Activated naive CD8-positive, alpha-beta T cell treated with anti-CD3 and anti-CD28 coated beads, Interleukin-2, amount 10 ng/mL, durations not matched to agents 7 days and 5 days (primary cell): ENCODE data around the gene ACAP3. TPM values are rescaled to one million over a fixed set of nuclear protein-coding genes. Genes with fewer than 3 reads are reported as not detected.

Source experiments
- ATAC-seq: fragments of 150-1000 bp; cut with Tn5 transposase; one replicate; pipeline ENCODE4 v1.10.0; 2021; ENCODE audit warnings: low read depth, moderate library complexity
- POLR2A ChIA-PET: fragments of 350-600 bp; sonication (Branson Sonifier 250); formaldehyde crosslinking; loops from one replicate; lab custom pipeline; 2021; ENCODE audit warnings: antibody characterized with exemption; lab: Charles Lee
- DNase-seq: peaks from one replicate; pipeline ENCODE4 v3.0.0; 2021
- H3K27ac Mint-ChIP-seq: one replicate; pipeline ENCODE4 v1.8.0; 2022; ENCODE audit warnings: mild to moderate bottlenecking, mixed read lengths
- H3K27me3 Mint-ChIP-seq: one replicate; pipeline ENCODE4 v1.8.0; 2022; ENCODE audit warnings: mild to moderate bottlenecking, moderate library complexity, mixed read lengths
- H3K36me3 Mint-ChIP-seq: one replicate; pipeline ENCODE4 v1.8.0; 2021; ENCODE audit warnings: mild to moderate bottlenecking, mixed read lengths
- H3K4me1 Mint-ChIP-seq: one replicate; pipeline ENCODE4 v1.8.0; 2021; ENCODE audit warnings: mixed read lengths
- H3K4me3 Mint-ChIP-seq: one replicate; pipeline ENCODE4 v1.8.0; 2022; ENCODE audit warnings: mild to moderate bottlenecking, moderate library complexity, mixed read lengths
- H3K9me3 Mint-ChIP-seq: one replicate; pipeline ENCODE4 v1.8.0; 2021; ENCODE audit warnings: mixed read lengths
- total RNA-seq, 2 experiments: library from RNA; stranded (reverse); gene quantifications; one replicate each; pipeline ENCODE4 v1.2.3, GENCODE V29; 2021

ACAP3 gene
- total RNA-seq, 2 experiments from 2014 or later: 80.2 to 86.3 TPM

GRCh38 chr1:1303736-1304135 lies 4.0 kb downstream of the ACAP3 start:
- POLR2A ChIA-PET: no interaction called here
- H3K27me3 Mint-ChIP-seq: no peaks in the 10 kb centered on the region
- no peak overlapping the region for H3K27ac Mint-ChIP-seq
- no peaks in the 10 kb centered on the region for H3K9me3 Mint-ChIP-seq
- DNase-seq: no peak
- no peaks in the 10 kb centered on the region for H3K36me3 Mint-ChIP-seq
- no peak overlapping the region for H3K4me3 Mint-ChIP-seq
- peaks cover 14% of the 10 kb centered on the region for H3K4me1 Mint-ChIP-seq
- no peak for ATAC-seq

- no peak for ATAC-seq
- Mint-ChIP-seq H3K27me3 (no peaks in the 10 kb centered on the region), H3K27ac (no peak overlapping the region), H3K36me3 (no peaks in the 10 kb centered on the region), H3K4me3 (no peak overlapping the region), H3K4me1 (peaks cover 14% of the 10 kb centered on the region), H3K9me3 (no peaks in the 10 kb centered on the region)
- POLR2A ChIA-PET: no interaction called here
- no peak for DNase-seq
Observed at GRCh38 chr1:1302951-1303509, 4.7 kb downstream of the ACAP3 start.

GRCh38 chr1:1302006-1302430 lies 5.7 kb downstream of the ACAP3 start:
- DNase-seq (no peak), ATAC-seq (no peak)
- Mint-ChIP-seq H3K27ac (no peak overlapping the region), H3K4me3 (no peak overlapping the region), H3K4me1 (peaks cover 14% of the 10 kb centered on the region), H3K9me3 (no peaks in the 10 kb centered on the region), H3K27me3 (no peaks in the 10 kb centered on the region), H3K36me3 (no peaks in the 10 kb centered on the region)
- POLR2A ChIA-PET: no interaction called here

GRCh38 chr1:1300352-1300739 lies 7.4 kb downstream of the ACAP3 start:
- Mint-ChIP-seq H3K27ac (no peak overlapping the region), H3K9me3 (no peaks in the 10 kb centered on the region), H3K4me3 (no peak overlapping the region), H3K36me3 (no peaks in the 10 kb centered on the region), H3K4me1 (peaks cover 3% of the 10 kb centered on the region), H3K27me3 (no peaks in the 10 kb centered on the region)
- POLR2A ChIA-PET: no interaction called here
- no peak for ATAC-seq
- DNase-seq: no peak

- peaks cover 2% of the 10 kb centered on the region for H3K4me1 Mint-ChIP-seq
- POLR2A ChIA-PET: no interaction called here
- no peaks in the 10 kb centered on the region for H3K27me3 Mint-ChIP-seq
- no peaks in the 10 kb centered on the region for H3K9me3 Mint-ChIP-seq
- H3K36me3 Mint-ChIP-seq: no peaks in the 10 kb centered on the region
- H3K4me3 Mint-ChIP-seq: no peak overlapping the region
- DNase-seq (no peak), ATAC-seq (peak; percentile 51)
- H3K27ac Mint-ChIP-seq: no peak overlapping the region
Observed at GRCh38 chr1:1299686-1300351, 7.9 kb downstream of the ACAP3 start.

GRCh38 chr1:1298861-1299685 lies 8.7 kb downstream of the ACAP3 start:
- no peaks in the 10 kb centered on the region for H3K27me3 Mint-ChIP-seq
- H3K9me3 Mint-ChIP-seq: no peaks in the 10 kb centered on the region
- ATAC-seq: peak; percentile 13

GRCh38 chr1:1297802-1298424 lies 9.8 kb downstream of the ACAP3 start:
- H3K27me3 Mint-ChIP-seq: no peaks in the 10 kb centered on the region
- POLR2A ChIA-PET: no interaction called here
- DNase-seq (no peak), ATAC-seq (no peak)
- H3K27ac Mint-ChIP-seq: no peak overlapping the region
- H3K36me3 Mint-ChIP-seq: no peaks in the 10 kb centered on the region
- H3K9me3 Mint-ChIP-seq: no peaks in the 10 kb centered on the region
- H3K4me3 Mint-ChIP-seq: no peak overlapping the region
- H3K4me1 Mint-ChIP-seq: no peaks in the 10 kb centered on the region

More at GRCh38 chr1:1298861-1299685, 8.7 kb downstream of the ACAP3 start:
- POLR2A ChIA-PET: no interaction called here
- Mint-ChIP-seq H3K4me3 (no peak overlapping the region), H3K36me3 (no peaks in the 10 kb centered on the region), H3K27ac (no peak overlapping the region), H3K4me1 (no peaks in the 10 kb centered on the region)
- no peak for DNase-seq

- no peak for DNase-seq
- POLR2A ChIA-PET: no interaction called here
- Mint-ChIP-seq H3K27me3 (no peaks in the 10 kb centered on the region), H3K4me3 (no peak overlapping the region), H3K4me1 (no peaks in the 10 kb centered on the region), H3K27ac (no peak overlapping the region), H3K9me3 (no peaks in the 10 kb centered on the region), H3K36me3 (no peaks in the 10 kb centered on the region)
- ATAC-seq: no peak
Observed at GRCh38 chr1:1296070-1297061, 11.4 kb downstream of the ACAP3 start.

GRCh38 chr1:1295154-1295923 lies 12.4 kb downstream of the ACAP3 start:
- no peak for DNase-seq
- ATAC-seq: no peak

GRCh38 chr1:1294250-1294890 lies 13.4 kb downstream of the ACAP3 start:
- Mint-ChIP-seq H3K4me1 (no peaks in the 10 kb centered on the region), H3K4me3 (no peak overlapping the region), H3K9me3 (no peaks in the 10 kb centered on the region), H3K36me3 (no peaks in the 10 kb centered on the region), H3K27ac (no peak overlapping the region), H3K27me3 (no peaks in the 10 kb centered on the region)
- ATAC-seq: no peak
- POLR2A ChIA-PET: no interaction called here
- no peak for DNase-seq

More at GRCh38 chr1:1295154-1295923, 12.4 kb downstream of the ACAP3 start:
- Mint-ChIP-seq H3K4me3 (no peak overlapping the region), H3K27ac (no peak overlapping the region), H3K4me1 (no peaks in the 10 kb centered on the region), H3K9me3 (no peaks in the 10 kb centered on the region), H3K36me3 (no peaks in the 10 kb centered on the region), H3K27me3 (no peaks in the 10 kb centered on the region)
- POLR2A ChIA-PET: no interaction called here

GRCh38 chr1:1293263-1294249 lies 14.2 kb downstream of the ACAP3 start:
- H3K4me3 Mint-ChIP-seq: no peak overlapping the region
- DNase-seq (peak; percentile 31), ATAC-seq (no peak)
- H3K9me3 Mint-ChIP-seq: no peaks in the 10 kb centered on the region
- H3K27me3 Mint-ChIP-seq: no peaks in the 10 kb centered on the region
- no peaks in the 10 kb centered on the region for H3K4me1 Mint-ChIP-seq
- H3K36me3 Mint-ChIP-seq: no peaks in the 10 kb centered on the region
- POLR2A ChIA-PET: no interaction called here
- H3K27ac Mint-ChIP-seq: no peak overlapping the region
